NCI-H1436 (cell line): ENCODE data around the gene NR1H2.

ENCODE experiments used
- DNase-seq: peaks from one replicate; lab custom pipeline; 2025; lab: John Stamatoyannopoulos, UW

The NR1H2 gene

DNA sequence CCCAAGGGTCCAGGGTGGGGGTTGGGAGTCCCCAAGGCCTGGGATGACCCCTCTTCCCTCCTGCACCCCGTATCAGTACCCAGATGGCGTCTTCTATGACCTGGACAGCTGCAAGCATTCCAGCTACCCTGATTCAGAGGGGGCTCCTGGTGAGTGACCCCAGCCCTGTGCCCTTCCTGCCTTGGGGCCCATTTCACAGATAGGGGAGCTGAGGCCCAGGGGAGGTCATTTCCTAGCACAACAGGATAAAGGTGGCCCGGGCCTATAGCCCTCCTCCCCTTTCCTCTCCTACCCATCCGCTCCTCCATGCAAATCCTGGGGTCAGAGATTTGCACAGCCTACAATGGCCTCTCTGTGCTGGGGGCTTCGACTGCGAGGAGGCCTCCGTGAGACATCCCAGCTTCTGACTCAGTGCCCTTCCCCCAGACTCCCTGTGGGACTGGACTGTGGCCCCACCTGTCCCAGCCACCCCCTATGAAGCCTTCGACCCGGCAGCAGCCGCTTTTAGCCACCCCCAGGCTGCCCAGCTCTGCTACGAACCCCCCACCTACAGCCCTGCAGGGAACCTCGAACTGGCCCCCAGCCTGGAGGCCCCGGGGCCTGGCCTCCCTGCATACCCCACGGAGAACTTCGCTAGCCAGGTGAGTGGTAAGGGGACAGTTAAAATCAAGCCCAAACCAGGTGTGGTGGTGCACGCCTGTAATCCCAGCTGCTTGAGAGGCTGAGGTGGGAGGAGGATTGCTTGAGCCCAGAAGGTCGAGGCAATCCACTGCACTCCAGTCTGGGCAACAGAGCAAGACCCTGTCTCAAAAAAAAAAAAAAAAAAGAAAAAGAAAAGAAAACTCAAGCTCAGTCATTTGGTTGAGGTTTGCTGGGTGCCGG is 46.4 kb downstream of the NR1H2 start:
- DNase-seq, result no peak

GRCh38 chr19:50423279-50424113 is 47.2 kb downstream of the NR1H2 start:
- no peak for DNase-seq

- no peak for DNase-seq
These were observed 49.3 kb downstream of the NR1H2 start for GRCh38 chr19:50425581-50425980.

DNA sequence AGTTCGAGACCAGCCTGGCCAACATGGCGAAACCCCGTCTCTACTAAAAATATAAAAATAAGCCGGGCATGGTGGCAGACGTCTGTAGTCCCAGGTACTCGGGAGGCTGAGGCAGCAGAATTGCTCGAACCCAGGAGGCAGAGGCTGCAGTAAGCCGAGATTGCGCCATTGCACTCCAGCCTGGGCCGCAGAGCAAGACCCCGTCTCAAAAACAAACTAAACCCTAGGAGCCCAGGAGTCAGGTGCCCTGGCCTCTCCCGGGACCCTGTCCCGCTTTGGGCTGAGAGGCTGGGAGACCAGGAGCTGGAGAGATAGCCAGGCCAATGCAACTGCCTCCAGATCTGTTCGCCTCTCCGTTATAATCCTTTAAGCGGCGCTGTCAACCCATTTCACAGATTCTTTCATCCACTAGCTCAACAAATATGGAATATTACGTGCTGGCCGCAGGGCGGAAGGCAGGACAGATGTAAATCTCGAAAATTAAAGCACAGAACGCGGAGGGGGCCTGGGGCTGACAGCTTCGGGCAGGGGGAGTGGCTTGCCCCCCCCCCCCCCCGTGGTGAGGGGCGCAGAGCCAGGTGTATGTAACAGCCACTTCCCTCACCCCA is 51.2 kb downstream of the NR1H2 start:
- no peak for DNase-seq

DNA sequence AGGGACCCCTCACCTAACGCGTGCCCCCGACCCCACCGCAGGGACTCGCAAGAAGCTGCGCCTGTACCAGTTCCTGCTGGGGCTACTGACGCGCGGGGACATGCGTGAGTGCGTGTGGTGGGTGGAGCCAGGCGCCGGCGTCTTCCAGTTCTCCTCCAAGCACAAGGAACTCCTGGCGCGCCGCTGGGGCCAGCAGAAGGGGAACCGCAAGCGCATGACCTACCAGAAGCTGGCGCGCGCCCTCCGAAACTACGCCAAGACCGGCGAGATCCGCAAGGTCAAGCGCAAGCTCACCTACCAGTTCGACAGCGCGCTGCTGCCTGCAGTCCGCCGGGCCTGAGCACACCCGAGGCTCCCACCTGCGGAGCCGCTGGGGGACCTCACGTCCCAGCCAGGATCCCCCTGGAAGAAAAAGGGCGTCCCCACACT is 51.8 kb downstream of the NR1H2 start:
- no peak for DNase-seq

DNA sequence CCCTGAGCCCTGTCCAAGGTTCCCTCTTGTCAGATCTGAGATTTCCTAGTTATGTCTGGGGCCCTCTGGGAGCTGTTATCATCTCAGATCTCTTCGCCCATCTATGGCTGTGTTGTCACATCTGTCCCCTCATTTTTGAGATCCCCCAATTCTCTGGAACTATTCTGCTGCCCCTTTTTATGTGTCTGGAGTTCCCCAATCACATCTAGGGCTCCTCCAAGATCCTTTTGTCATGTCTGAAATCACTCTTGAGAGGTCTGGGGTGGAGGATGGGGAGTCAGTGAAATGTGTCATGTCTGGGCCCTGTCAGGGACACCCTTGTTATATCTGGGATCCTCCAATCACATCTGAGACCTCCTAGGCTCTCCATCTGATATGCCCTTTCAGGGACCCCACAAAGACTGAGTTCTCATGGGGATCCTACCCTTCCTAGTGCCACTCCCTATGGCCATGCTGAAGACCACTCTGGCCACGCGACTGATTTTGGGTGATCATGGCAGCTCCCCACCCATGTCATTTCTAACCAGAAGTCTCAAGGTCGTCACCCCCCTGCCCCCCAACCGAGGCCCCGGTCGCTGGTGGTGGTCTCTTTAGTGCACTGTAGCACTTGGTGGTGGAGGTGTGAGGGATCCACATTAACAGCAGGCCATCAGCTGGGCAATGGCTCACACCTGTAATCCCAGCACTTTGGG is 52.7 kb downstream of the NR1H2 start:
- no peak for DNase-seq

GRCh38 chr19:50430888-50431342 is 54.7 kb downstream of the NR1H2 start:
- peak; percentile 19 for DNase-seq

DNA sequence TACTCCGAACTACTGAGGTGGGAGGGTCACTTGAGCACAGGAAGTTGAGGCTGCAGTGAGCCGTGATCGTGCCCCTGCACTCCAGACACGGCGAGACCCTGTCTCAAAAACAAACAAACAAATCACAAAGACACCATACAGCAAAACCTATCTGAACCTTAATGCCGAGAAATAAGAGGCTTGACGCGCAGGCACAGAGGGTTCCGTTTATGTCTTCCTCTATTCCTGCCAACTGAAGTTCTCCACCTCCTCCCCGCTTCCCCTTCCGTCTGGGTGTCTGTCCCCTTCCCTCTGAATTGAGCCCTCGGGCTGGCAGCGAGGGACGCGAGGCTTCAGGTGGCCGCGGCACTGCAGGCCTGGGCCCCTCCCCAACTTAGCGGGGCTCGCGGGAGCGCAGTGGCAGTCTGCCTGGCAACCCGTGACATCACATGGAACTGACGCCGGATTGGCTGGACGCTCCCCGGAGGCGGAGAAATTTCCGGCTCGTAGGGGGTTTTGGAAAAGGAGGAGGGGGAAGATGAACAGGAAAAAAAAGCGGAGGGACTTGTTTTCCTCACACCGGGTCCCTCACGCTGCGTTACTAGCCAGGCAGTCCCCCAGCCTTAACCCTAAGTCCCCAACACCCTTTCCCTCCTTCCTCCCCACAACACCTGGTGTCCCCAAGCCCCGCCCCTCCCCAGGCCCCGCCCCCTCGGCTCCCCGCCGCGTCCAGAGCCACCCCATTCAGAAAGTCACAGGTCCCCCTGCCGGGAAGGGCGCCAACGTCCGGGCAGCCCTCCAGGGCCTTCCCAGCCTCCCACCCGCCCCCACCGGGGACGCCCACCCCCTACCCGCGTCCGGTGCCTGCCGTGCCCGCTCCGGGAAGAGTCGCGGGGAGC is 55.3 kb downstream of the NR1H2 start:
- DNase-seq, result peak; percentile 85

- no peak for DNase-seq
These were observed 56.2 kb downstream of the NR1H2 start, which contains the start of gene MYBPC2 for GRCh38 chr19:50432221-50433028. Gene MYBPC2 (plus strand): TSS chr19:50432892. CDS start chr19:50432954, 62 bp downstream.
